GM21360 (cell line): ENCODE measurements around the gene SOX2.

ENCODE experiments used
- ATAC-seq: cut with Tn5 transposase; IDR thresholded peaks from one replicate; pipeline ENCODE4 v1.9.1; 2021; ENCODE audit warnings: mild to moderate bottlenecking, moderate library complexity; ENCODE audit not compliant: unreplicated experiment

SOX2 gene

DNA sequence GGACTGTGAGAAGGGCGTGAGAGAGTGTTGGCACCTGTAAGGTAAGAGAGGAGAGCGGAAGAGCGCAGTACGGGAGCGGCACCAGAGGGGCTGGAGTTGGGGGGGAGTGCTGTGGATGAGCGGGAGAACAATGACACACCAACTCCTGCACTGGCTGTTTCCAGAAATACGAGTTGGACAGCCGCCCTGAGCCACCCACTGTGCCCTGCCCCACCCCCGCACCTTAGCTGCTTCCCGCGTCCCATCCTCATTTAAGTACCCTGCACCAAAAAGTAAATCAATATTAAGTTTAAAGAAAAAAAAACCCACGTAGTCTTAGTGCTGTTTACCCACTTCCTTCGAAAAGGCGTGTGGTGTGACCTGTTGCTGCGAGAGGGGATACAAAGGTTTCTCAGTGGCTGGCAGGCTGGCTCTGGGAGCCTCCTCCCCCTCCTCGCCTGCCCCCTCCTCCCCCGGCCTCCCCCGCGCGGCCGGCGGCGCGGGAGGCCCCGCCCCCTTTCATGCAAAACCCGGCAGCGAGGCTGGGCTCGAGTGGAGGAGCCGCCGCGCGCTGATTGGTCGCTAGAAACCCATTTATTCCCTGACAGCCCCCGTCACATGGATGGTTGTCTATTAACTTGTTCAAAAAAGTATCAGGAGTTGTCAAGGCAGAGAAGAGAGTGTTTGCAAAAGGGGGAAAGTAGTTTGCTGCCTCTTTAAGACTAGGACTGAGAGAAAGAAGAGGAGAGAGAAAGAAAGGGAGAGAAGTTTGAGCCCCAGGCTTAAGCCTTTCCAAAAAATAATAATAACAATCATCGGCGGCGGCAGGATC is at the start of gene SOX2:
Gene SOX2, plus strand, starts transcription at position 601 of the 811 bp plus-strand sequence. CDS start 436 bp downstream, outside the sequence.
- ATAC-seq = no peak

DNA sequence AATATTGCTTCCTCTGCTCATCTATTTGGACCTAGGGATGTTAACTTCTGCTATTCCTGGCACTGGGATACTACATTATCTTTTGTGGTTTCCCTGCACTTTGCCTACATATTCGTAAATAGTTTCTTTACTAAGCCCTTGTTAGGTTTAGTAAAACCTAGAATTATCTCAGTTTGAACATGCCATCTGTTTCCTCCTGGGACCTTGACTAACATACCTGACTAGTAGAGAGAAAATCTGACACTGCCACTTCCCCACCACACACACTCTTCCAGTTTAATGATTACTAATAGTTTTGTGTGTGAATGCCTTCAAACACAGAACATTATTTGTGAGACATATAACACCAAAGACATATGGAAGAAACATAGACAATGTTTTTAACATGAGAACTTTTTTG is 28.2 kb upstream of the SOX2 start:
- no peak for ATAC-seq

DNA sequence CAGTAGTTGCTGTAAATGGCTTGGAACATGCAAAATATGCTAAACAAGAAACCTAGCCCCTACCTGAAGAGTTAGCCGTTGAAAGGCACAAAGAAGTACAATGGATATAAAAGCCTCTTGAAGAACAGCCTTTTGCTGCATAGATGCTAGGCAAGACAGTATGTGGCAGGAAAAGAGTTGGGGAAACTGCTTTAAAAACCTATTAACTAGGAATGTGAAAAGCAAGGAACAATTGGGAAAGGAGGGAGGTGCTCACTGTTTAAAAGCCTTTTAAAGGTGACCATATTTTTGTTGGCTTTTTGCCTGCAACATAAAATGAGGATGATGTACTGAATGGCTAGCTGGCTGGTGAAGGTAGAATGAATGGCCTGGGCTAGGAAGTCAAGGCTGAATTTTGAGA is 24.5 kb upstream of the SOX2 start:
- ATAC-seq = no peak

DNA sequence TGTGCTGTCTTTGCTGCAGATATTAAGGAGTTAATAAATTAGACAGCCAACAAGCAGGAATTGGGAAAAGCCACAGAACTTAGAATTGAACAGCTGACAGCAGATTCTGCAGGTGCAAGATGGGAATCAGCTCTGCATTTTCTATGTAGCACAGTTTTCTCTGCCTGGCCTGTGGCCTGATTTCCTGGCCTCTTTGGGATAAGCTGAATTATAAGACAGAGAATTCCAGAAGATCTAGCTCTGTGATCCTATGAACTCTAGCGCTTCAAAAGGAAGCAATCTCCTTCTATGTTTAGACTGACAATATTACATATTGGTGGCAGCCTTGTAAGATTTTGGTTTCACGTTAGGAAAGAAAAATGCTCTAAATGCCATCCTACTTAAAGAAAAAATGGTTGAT is 24.0 kb upstream of the SOX2 start:
- ATAC-seq = no peak

DNA sequence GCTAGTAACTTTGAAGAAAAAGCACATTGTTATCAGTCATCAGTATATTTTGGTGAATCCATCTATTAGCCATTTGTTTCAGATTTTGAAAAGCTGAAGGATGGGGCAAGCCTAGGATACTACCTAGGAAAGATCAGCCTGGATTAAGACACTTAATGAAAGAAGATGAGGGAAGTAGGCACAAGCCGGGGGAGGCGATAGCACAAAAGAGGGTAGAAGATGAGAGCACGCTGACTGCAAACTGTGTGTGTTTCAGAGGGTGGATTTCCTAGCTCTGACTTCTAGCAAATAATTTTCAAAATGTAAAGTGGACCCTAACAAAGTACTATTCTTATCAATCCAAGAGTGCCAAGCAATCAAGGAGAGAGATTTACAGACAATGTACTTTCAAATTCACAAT is 22.2 kb upstream of the SOX2 start:
- ATAC-seq = no peak

DNA sequence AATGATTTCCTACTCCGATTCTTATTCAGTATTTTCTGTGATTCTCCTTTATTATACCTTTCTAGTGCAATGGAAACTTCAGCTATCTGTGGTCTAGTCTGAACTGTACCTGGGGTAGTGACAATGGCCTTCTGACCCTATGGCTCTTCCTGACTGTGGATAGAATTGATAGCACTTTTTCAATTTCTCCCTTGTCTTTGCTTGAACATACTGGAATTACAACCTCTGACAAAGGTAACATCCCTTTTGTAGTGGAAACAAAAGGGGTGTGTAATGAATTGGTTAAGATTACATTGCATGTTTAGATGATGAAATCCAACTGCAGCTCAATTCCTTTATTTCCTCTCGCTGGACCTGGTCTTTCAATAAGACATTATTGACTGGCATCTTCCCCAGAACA is 21.0 kb upstream of the SOX2 start:
- no peak for ATAC-seq

DNA sequence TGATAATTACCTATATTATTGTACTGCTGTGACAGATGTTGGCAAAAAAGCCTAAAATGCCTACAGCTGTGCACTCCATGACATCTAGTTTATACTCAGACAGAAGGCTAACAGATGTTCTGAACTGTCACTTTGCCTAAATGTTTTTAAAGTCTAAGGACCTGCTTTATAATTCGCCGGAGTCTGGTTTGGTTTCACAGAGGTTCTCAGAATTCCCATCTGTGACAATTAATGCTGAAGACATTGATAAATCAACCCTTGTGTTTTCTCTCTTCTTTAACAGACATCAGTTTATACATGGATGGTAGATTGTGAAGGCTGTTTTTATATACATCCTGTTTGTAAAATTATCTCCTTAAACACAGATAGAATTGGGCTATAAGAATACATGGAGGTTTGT is 19.8 kb upstream of the SOX2 start:
- no peak for ATAC-seq

DNA sequence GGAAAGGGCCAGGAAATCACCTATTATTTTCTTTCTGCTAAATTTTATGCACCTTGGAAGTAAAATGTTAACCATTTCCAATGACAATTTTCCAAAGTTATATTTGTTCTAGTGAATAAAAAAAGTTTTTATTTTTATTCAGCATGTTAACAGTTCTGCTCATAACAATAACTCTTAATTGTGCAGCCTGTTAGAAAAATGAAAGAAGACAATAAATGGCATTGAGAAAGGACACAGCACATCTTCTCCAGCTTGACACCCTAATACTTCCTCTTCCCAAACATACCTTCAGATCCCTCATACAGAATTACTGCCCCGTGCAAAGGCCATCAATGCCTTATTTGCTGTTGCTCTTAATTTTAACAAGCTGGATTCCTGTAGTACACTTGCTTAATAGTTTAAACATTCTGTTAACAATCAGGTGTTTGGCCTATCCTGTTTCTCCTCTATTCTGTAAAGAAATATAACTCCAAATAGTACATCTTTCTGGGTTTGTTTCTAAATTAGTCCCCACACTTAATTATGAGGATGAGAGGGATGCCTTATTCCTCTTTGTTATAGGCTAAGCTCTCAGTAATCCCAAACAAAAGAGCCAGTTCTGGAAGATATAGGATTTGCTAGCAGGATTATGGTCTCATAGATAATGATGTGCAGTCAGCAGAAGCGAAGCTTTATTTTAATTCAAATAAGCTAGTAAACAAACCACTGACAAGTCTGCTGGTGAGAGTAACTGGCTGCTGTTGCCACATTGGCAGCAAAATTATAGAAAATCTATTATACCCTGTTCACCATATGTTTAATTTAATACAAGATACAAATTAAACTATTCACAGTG is 19.2 kb upstream of the SOX2 start:
- ATAC-seq = no peak

DNA sequence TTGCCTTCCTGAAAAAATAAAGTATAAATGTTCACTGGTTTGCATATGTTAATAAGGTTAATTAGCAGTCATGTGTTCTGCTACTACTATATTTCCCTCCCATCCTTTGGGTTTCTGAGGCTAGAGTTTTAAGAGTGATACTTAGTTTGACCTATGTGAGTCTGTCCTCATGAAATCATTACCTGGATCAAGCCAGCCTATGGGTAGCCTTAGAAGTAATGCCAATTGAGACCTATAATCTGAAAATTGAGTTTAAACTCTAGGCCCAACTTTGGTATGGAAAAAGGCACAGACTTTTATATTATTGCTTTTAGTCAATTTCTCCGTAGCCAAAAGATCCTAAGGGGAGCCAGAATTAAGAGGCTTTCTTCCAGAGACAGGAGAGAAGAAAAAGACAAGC is 18.4 kb upstream of the SOX2 start:
- ATAC-seq = no peak

DNA sequence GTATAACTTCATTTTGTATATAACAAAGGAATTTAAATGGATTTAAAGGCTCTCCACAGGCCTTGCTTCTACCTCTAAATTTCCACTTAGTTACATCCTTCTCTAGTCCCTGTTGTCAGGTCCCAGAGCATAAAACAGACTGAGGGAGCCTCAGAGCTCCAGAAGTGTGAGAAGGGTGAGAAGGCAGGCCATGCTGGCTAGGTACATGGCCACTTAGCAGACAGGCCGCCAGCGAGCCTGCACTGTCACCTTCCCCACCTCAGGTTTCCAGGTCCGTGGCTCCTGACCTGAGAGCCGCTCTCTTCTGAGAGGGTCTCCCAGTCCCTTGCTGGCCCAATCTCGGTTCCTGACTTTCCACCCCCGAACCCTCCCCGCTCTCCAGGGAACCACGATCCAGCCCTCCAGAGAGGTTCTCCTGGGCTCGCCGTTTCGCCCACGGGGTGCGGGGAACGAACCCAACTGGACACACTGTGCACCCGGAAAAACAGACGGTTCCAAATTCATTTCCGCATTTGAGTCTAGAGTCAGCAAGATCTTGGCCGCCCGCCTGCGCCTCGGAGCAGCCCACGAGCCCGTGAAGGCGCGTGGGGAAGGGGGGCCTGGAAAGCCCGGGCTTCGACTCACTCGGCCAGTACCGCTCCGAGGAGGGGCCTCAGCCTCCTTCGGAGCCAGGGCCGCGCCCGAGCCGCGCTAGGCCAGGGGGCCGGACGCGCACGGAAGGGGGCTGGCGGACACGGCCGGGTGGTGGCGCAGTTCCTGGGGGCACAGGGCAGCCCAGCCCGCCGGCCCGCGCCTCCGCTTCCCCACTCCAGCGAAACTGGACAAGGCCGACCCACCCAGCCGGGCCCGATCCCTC is 16.7 kb upstream of the SOX2 start:
- ATAC-seq = no peak

DNA sequence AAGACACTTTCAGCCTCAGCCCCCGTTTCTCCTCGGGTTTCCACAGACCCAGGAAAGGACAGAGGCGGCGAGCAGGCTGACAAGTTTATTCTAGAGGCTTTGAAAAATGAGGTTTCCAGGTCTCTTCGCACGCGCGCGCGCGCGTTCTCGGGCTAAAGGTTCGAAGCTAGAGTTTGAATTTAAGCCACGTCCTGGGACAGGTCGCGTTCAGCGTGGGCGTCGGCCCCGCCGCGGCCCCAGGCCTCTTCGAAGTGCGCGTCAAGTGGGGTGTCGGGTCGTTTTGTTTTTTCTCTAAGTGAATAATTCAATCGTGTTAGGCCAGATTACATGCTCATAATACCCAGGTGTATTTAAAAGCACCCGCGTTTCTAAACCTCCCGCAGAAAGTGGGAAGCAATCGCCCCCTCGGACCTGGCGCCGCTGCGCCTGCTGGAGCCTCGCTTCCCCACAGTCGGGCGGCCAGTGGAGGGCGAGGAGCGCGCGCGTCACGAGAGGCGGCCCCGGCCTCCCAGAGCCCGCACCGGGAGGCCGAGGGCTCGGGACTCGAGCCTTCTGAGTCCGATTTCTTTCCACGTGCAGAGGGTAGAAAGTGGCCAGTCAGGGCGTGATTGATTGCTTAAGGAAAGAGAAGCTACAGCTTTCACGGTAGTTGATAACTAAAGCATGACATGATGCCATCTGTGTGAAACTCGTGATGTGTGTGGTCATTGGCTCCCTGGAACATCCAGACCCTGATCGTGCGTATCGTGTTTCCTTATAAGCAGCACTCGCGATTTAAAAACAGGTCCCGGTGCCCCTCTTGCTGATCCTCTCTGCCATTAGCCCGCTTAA is 15.8 kb upstream of the SOX2 start:
- ATAC-seq = no peak

DNA sequence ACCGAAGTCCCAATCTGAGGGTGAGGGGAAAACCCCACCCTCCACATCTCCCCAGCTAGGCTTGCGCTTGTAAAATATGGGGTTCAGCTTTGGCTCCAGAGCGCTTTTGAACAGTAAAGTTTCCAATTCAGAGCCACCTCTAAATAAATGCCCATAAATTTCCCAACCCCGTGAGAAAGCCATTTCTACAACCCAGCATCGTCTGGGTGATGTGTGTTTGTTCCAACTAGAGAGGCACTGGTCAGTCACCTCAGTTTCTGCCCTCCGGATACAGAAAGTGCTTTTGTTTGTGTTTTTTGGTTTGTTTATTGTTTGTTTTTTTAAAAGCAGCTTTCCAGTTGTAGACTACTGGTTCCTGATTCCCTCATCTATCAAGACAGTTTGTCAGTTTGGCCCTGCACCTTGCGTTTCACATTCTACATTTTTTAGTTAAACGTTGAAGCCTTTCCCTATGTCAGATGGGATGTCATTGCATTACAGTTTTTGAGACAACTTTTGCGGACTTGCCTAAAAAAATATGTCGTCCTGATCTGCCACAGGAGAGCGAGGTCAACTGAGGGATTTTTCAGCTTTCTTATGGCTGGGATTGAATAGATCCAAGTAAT is 15.0 kb upstream of the SOX2 start:
- no peak for ATAC-seq

DNA sequence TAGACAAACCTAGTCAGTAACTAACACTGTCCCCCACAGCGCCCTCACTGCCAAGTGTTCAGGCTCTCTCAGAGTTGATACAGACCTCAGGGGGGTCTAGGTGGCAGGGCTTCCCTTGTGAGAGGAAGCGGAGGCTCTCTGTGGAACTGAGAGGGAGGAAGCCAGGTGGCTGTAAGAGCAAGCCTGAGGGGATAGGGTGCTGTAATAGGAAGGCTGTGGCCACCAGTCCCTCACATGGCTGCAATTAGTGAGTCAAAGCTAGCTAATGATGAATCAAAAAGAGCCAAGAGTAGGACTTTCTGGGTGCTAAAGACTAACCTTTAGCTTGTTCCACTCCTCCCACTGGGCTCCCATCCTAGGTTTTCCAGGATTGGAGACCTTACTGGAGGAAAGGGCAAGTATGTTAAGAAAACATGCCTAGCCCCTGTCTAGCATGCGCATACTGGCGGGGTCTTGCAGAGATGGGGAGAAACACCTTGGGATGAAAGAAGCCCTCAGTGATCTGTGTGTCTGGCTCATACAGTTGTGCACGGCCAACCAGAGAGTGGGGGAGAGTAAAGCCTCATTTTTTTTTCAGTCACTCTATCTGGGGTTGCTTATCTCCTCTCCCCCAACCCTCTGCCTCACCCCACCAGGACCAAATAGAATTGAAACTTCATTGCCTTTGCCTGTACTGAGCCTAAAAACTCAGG is 13.3 kb upstream of the SOX2 start:
- ATAC-seq = no peak

DNA sequence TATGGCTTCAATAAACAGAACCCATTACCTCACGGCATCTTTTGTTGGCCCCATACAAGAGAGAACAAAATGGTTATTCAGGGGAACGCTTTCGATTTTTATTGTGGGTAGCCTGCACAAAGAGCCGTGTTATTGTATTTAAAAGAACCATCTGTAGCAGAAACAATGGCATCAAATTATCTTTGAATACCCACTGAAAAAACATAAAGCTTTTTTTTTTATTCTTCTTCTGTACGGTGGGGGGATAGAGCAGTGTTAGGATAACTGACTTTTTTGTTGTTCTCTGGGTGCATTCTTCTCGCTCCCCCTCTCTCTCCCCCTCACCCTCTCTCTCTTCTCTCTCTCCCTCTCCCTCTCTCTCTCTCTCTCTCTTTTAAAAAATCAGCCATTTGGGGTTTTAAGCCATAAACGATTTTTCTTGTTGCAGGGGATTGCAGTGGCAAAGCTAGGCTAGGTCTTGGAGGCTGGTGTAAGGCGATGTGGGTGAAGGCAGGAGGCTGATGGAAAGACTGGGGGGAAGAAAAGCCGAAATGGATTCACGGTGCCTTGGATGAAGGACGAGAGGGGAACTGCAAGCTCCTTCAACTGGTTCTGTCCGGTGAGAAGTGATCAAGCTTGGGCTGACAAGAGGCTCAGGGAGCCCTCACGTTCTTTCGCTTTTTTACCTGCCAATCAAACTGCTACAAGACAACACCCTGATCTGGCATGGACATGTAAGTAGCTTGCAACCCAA is 12.4 kb upstream of the SOX2 start:
- ATAC-seq = no peak

DNA sequence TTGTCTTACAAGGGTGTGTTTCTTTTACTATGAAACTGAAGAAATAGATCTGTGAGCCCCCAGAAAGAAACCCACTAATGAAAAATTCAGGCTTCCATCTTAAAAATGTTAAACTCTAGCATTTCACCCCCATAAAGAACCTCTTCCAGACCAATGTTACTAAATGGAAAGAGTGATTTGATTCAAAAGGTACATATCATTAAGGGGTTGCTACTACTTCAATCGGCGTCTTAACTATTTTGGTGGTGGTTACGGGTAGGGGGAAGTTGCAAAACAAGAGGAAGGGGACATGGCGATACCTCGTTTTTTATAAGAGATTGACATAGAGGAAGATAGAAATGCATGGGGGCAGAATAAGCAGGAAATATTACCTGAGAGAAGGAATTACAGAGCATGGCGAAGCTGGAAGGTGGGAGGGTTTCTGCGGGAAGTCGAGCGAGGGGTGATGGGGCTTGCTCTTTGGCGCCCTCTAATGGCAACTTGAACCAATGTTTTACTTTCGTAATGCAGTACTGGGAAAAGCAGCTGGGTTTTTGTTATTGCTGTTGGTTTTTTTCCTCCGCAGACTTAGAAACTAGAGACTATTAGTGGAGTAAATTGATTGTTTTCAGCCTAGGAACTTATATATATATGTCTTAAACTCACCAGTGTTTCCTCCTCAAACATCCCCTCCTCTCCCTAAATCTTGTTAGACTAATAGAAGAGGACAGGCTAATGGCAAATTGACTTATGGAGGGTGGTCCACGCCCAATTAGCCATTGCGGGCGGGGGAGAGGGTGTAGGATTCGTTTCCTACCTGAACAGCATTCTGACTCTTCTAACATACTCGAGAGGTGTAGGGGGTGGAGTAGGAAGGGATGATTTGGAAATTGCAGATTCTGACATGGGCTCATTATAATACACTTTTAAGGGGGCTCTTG is 11.3 kb upstream of the SOX2 start:
- ATAC-seq = peak; percentile 69

DNA sequence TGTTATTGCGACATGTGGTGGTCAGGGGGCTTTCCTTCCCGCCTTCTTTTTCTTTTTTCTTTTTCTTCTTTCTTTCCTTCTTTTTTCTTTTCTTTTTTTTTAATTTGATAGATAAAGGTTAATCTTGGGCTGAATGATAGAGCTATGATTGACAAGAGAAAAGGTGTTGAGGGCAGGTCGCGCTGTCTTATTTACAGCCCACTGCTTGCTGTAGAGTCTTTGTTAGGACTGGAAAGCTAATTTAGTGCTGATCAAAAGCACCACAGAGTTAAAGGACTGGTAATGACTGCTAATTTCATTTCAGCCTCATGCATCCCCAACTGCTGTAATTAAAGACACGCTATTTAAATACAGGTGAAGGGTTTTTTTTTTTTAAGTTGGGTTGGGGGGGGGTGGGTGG is 10.6 kb upstream of the SOX2 start:
- no peak for ATAC-seq

DNA sequence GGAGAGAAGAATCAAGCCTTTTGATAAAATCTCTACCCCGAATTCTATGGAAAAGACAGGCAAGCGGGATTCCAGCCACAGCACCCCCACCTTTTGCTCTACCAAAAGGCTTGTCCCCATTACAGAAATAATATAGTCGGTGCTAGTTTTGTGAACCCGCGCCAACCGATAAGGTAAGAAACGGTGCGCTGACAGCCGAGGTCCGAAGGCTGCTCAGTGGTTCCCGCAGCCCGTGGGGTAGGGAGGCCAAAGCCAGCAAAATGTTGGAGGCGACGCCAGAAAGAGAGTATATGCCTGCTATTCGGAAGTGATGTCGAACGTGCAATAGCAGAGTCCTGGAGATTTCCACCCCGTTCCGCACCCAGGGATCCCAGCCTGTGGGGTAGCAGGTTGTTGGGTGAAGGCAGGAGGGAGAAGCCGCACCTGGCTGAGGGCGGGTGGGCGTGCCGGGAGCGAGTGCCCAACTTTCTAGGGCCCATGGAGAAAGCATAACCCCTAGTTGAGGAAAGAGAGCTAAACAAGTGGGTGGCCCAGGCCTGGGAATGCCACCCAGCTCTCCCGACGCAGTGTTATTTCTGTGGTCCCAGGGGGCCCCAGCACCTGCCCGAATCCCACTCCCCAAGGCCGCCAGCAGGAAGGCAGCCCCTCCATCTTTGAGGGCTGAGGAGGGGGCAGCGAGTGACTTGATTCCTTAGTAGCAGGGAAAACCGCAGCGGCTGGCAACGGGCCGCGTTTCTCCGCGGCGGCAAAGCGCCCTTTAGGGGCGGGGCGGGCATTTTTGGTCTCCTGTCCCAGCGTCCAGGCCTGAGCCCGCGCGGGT is 7.9 kb upstream of the SOX2 start:
- ATAC-seq = no peak
